ENCODE data around the gene ISG20L2. TPM values are rescaled to one million over a fixed set of nuclear protein-coding genes. Genes with fewer than 3 reads are reported as not detected.

ISG20L2 gene
- total and polyA plus RNA-seq, 2 donors (not counting 3 experiments of a cell fraction or from before 2014, with no cell fraction given), result 33.2 to 35.3 TPM

DNA sequence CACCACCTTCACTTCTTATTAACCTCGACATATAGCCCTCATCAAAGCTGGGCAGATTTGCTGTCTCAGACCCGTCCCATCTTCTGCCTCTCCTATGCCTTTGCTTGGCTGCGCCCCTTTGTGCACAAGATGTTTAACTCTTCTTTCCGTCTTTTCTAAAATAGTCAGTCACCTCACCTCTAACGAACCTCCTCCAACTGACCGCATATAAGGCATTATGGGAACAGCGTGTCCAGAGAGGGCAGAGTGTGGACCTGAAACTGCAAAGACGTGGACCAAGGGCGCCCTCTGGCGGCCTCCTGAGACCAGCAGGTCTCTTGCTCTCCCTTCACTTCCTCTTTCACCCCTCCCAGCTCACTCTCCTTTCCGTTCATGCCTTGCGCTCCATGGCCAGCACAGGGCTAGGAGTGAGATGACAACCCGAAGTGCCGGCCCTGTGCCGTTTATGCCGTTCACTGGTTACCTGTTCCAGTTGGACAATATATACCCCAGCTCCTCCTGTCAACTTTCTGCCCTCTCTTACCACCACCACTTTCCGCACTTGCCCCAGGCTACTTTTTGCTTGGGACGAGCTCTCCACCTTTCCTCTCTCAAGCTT, 2.8 kb downstream of the ISG20L2 start:
- H3K9me1 ChIP-seq (replicated peaks; ENCODE audit: control insufficient read depth, extremely low read depth, insufficient read depth, low read length), result no peaks in the 10 kb centered on the region
- no TSS peak for BruUV-seq (replicated peaks)
- ChIA-PET POLR2A (interaction anchor here (0.5 to 1.7 kb wide), 4 partner anchors 36 to 165 kb away, joined by 3 to 6 read pairs (median 4); no protein-coding TSS in a partner anchor), CTCF (interaction anchor here (0.6 to 5.3 kb wide), 71 partner anchors 7 to 202 kb away, joined by 3 to 546 read pairs (median 6); partner anchors contain the start of genes CRABP2, HDGF, INSRR and LRRC71)
- peaks cover 7% of the 10 kb centered on the region for H4K20me1 ChIP-seq (replicated peaks; ENCODE audit: control insufficient read depth, extremely low read depth, insufficient read depth, low read length)
- no peak overlapping the region for H3K27ac ChIP-seq (ENCODE audit: insufficient read depth, low read depth, low read length)
- no peaks in the 10 kb centered on the region for H3K9me3 ChIP-seq (replicated peaks; ENCODE audit: control insufficient read depth, insufficient read depth, low read length)
- dilution Hi-C loops (cut with MboI; ENCODE audit: extremely low pct_ligation_motif_present, low sequenced_read_pairs), result no loop called here
- intact Hi-C loops (cut with micrococcal nuclease), result loop anchor here (1.0 kb wide), 8 partner anchors 19 to 202 kb away; partner anchors contain the start of gene NTRK1
- peak; percentile 86 for DNase-seq (ENCODE audit: low read depth, low spot score)
- peak overlapping the region; percentile 3 to 79 (median 18) for H3K4me3 ChIP-seq (replicated peaks in 1 of 3; ENCODE audit: insufficient read depth in 1 of 3, low read depth in 1 of 3, low read length in 3 of 3)
- no peaks in the 10 kb centered on the region for H3K27me3 ChIP-seq (ENCODE audit: control insufficient read depth in 2 of 2, insufficient read depth in 2 of 2, low read length in 2 of 2)
- peak; percentile 93 for FAIRE-seq
- peaks cover 10 to 23% of the 10 kb centered on the region in 2 experiments for H3K36me3 ChIP-seq (ENCODE audit: control insufficient read depth in 2 of 2, extremely low read depth in 1 of 2, insufficient read depth in 2 of 2, low read length in 2 of 2)
- H2AFZ ChIP-seq (ENCODE audit: low read depth, low read length), result no peak overlapping the region
- TF ChIP-seq GATA2 (IDR thresholded peaks at IDR 0.05; ENCODE audit: insufficient read depth, insufficient read length, low read depth, low read length) (no peak), POLR2AphosphoS5 (IDR thresholded peaks at IDR 0.05; ENCODE audit: insufficient read depth, low read depth, low read length) (peak; percentile 32), FOS (IDR thresholded peaks at IDR 0.05; ENCODE audit: borderline replicate concordance, insufficient read depth, low read length) (no peak), MYC (IDR thresholded peaks at IDR 0.05; ENCODE audit: low read depth, low read length) (peak; percentile 20), JUN (IDR thresholded peaks at IDR 0.05; ENCODE audit: borderline replicate concordance, insufficient read depth, insufficient read length, low read depth) (no peak)
- TF ChIP-seq, protein P1, sequence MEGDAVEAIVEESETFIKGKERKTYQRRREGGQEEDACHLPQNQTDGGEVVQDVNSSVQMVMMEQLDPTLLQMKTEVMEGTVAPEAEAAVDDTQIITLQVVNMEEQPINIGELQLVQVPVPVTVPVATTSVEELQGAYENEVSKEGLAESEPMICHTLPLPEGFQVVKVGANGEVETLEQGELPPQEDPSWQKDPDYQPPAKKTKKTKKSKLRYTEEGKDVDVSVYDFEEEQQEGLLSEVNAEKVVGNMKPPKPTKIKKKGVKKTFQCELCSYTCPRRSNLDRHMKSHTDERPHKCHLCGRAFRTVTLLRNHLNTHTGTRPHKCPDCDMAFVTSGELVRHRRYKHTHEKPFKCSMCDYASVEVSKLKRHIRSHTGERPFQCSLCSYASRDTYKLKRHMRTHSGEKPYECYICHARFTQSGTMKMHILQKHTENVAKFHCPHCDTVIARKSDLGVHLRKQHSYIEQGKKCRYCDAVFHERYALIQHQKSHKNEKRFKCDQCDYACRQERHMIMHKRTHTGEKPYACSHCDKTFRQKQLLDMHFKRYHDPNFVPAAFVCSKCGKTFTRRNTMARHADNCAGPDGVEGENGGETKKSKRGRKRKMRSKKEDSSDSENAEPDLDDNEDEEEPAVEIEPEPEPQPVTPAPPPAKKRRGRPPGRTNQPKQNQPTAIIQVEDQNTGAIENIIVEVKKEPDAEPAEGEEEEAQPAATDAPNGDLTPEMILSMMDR (IDR thresholded peaks at IDR 0.05; ENCODE audit: extremely low read depth in 1 of 2, insufficient read depth in 1 of 2, low read depth in 1 of 2, low read length in 2 of 2), result peak; percentile 98 to 99
- H3K9ac ChIP-seq (replicated peaks; ENCODE audit: extremely low read depth, insufficient read depth, low read length), result peak overlapping the region; percentile 25
- H3K4me2 ChIP-seq (ENCODE audit: insufficient read depth, low read length), result peak overlapping the region; percentile 89
- H3K4me1 ChIP-seq (ENCODE audit: control insufficient read depth, extremely low read depth, insufficient read depth, low read length), result peaks cover 32% of the 10 kb centered on the region
- H3K79me2 ChIP-seq (ENCODE audit: control insufficient read depth, insufficient read depth, low read length), result peaks cover 55% of the 10 kb centered on the region

Data from endothelial cell of umbilical vein (primary cell).